WTC11 (cell line): Measurements from ENCODE around the gene MAP3K21.

Experiments
- CTCF ChIP-seq: fragments of 200-600 bp; IDR thresholded peaks from 2 replicates; pipeline ENCODE4 v1.8.0; 2022; ENCODE audit warnings: antibody characterized with exemption
- E2F1 ChIP-seq: sonication (generic); formaldehyde crosslinking; IDR thresholded peaks from 2 replicates; pipeline ENCODE4 v1.8.0; 2022; ENCODE audit warnings: mild to moderate bottlenecking, missing genetic modification reagents
- MAX ChIP-seq: sonication (generic); formaldehyde crosslinking; IDR thresholded peaks from 2 replicates; pipeline ENCODE4 v1.8.0; 2022; ENCODE audit warnings: mild to moderate bottlenecking, missing genetic modification reagents
- NR2C2 ChIP-seq: sonication (generic); formaldehyde crosslinking; IDR thresholded peaks from 2 replicates; pipeline ENCODE4 v1.8.0; 2022; ENCODE audit warnings: mild to moderate bottlenecking, missing genetic modification reagents
- NR3C1 ChIP-seq: sonication (generic); formaldehyde crosslinking; conservative IDR thresholded peaks from 2 replicates; pipeline ENCODE4 v1.8.1; 2023; ENCODE audit warnings: low read depth, mild to moderate bottlenecking, missing genetic modification reagents
- STAT6 ChIP-seq: sonication (generic); formaldehyde crosslinking; conservative IDR thresholded peaks from 2 replicates; pipeline ENCODE4 v1.8.1; 2023; ENCODE audit warnings: mild to moderate bottlenecking, low read depth, missing genetic modification reagents, moderate library complexity
- USF1 ChIP-seq: sonication (generic); formaldehyde crosslinking; IDR thresholded peaks from 2 replicates; pipeline ENCODE4 v1.8.0; 2022; ENCODE audit warnings: mild to moderate bottlenecking, missing genetic modification reagents
- USF2 ChIP-seq: sonication (generic); formaldehyde crosslinking; IDR thresholded peaks from 2 replicates; pipeline ENCODE4 v1.8.1; 2023; ENCODE audit warnings: mild to moderate bottlenecking, missing genetic modification reagents, moderate library complexity
- ZNF121 ChIP-seq: sonication (generic); formaldehyde crosslinking; IDR thresholded peaks from 2 replicates; pipeline ENCODE4 v1.8.0; 2023; ENCODE audit warnings: missing genetic modification reagents

- no peak for TF ChIP-seq STAT6 (CRISPR knock-in tag)
- TF ChIP-seq CTCF: peak; percentile 55
- TF ChIP-seq ZNF121 (CRISPR knock-in tag): no peak
- no peak for TF ChIP-seq NR2C2 (CRISPR knock-in tag)
- TF ChIP-seq NR3C1 (CRISPR knock-in tag): no peak
- no peak for TF ChIP-seq USF1 (CRISPR knock-in tag)
- TF ChIP-seq MAX: no peak
- no peak for TF ChIP-seq USF2
- TF ChIP-seq E2F1: no peak
These were observed 22.9 kb upstream of the MAP3K21 start for GRCh38 chr1:233304489-233305102.
